GM18508 (cell line): ENCODE measurements around the gene ARHGAP9.
"Not testable (repeated sequence)": the region's sequence is repeated elsewhere in the genome, so short reads cannot be mapped to it uniquely, and the experiment has no call there.

Source experiments
- ATAC-seq: cut with Tn5 transposase; IDR thresholded peaks from one replicate; pipeline ENCODE4 v1.9.1; 2021; ENCODE audit warnings: moderate number of reproducible peaks; ENCODE audit not compliant: insufficient read depth, unreplicated experiment

ARHGAP9 gene

GRCh38 chr12:57446292-57446960, 33.2 kb downstream of the ARHGAP9 start:
- no peak for ATAC-seq

- ATAC-seq: no peak
These were observed 34.9 kb downstream of the ARHGAP9 start for GRCh38 chr12:57444744-57445143.

- ATAC-seq: not testable (repeated sequence)
These were observed 35.3 kb downstream of the ARHGAP9 start for GRCh38 chr12:57444337-57444736.

GRCh38 chr12:57441846-57442427, 37.7 kb downstream of the ARHGAP9 start:
- no peak for ATAC-seq

GRCh38 chr12:57441393-57441792, 38.3 kb downstream of the ARHGAP9 start:
- ATAC-seq: not testable (repeated sequence)

GRCh38 chr12:57439762-57440266, 39.9 kb downstream of the ARHGAP9 start:
- no peak for ATAC-seq

GRCh38 chr12:57438400-57438799, 41.3 kb downstream of the ARHGAP9 start:
- no peak for ATAC-seq

GRCh38 chr12:57435293-57435692, 44.4 kb downstream of the ARHGAP9 start:
- ATAC-seq: no peak

GRCh38 chr12:57434517-57435223, 45.0 kb downstream of the ARHGAP9 start, which contains the start of gene INHBC:
INHBC (plus strand) TSS chr12:57434784; CDS start chr12:57434887, 103 bp downstream.
- no peak for ATAC-seq

- no peak for ATAC-seq
These were observed 46.3 kb downstream of the ARHGAP9 start for GRCh38 chr12:57433370-57433769.

GRCh38 chr12:57431654-57432188, 47.9 kb downstream of the ARHGAP9 start:
- no peak for ATAC-seq

GRCh38 chr12:57430931-57431566, 48.6 kb downstream of the ARHGAP9 start, which contains the start of gene R3HDM2:
R3HDM2 (minus strand) TSS chr12:57431043; CDS start chr12:57310428, 120,615 bp downstream.
- peak; percentile 64 for ATAC-seq

GRCh38 chr12:57430112-57430930, 49.3 kb downstream of the ARHGAP9 start:
- no peak for ATAC-seq

- no peak for ATAC-seq
These were observed 50.1 kb downstream of the ARHGAP9 start for GRCh38 chr12:57429473-57430111.

GRCh38 chr12:57428965-57429364, 50.7 kb downstream of the ARHGAP9 start:
- ATAC-seq: no peak

GRCh38 chr12:57426948-57427347, 52.7 kb downstream of the ARHGAP9 start:
- ATAC-seq: not testable (repeated sequence)
